Measurements from ENCODE around the gene SYT13.
"Not testable (repeated sequence)": the region's sequence is repeated elsewhere in the genome, so short reads cannot be mapped to it uniquely, and the experiment has no call there.

The SYT13 gene

GRCh38 chr11:45298718-45299117 lies 12.6 kb upstream of the SYT13 start:
- Mint-ChIP-seq H3K27me3 (peaks cover 8% of the 10 kb centered on the region), H3K27ac (no peak overlapping the region), H3K9me3 (no peaks in the 10 kb centered on the region), H3K4me1 (peaks cover 13% of the 10 kb centered on the region), H3K36me3 (no peaks in the 10 kb centered on the region), H3K4me3 (no peak overlapping the region)
- DNase-seq (ENCODE audit: low spot score in 2 of 2) = peak in 1 of 2 donors; percentile 18
- ATAC-seq (ENCODE audit: low read depth) = peak; percentile 83

GRCh38 chr11:45296075-45296474 lies 9.9 kb upstream of the SYT13 start:
- no peaks in the 10 kb centered on the region for H3K9me3 Mint-ChIP-seq
- no peak overlapping the region for H3K4me3 Mint-ChIP-seq
- H3K36me3 Mint-ChIP-seq = no peaks in the 10 kb centered on the region
- peaks cover 5% of the 10 kb centered on the region for H3K4me1 Mint-ChIP-seq
- DNase-seq (ENCODE audit: low spot score in 2 of 2) (no peak), ATAC-seq (ENCODE audit: low read depth) (no peak)
- H3K27me3 Mint-ChIP-seq = peaks cover 10% of the 10 kb centered on the region
- no peak overlapping the region for H3K27ac Mint-ChIP-seq

- H3K36me3 Mint-ChIP-seq = no peaks in the 10 kb centered on the region
Measured at GRCh38 chr11:45294499-45294898, 8.4 kb upstream of the SYT13 start.

GRCh38 chr11:45293566-45294192 lies 7.5 kb upstream of the SYT13 start:
- H3K27ac Mint-ChIP-seq, H3K9me3 Mint-ChIP-seq, H3K36me3 Mint-ChIP-seq, H3K4me3 Mint-ChIP-seq, H3K4me1 Mint-ChIP-seq: not testable (repeated sequence)
- peaks cover 17% of the 10 kb centered on the region for H3K27me3 Mint-ChIP-seq
- peak; percentile 89 for ATAC-seq (ENCODE audit: low read depth)
- peak; percentile 43 for DNase-seq (ENCODE audit: low spot score in 2 of 2)

More at GRCh38 chr11:45294499-45294898, 8.4 kb upstream of the SYT13 start:
- Mint-ChIP-seq H3K27me3 (peaks cover 15% of the 10 kb centered on the region), H3K4me1 (peaks cover 5% of the 10 kb centered on the region), H3K4me3 (no peak overlapping the region), H3K9me3 (no peaks in the 10 kb centered on the region), H3K27ac (no peak overlapping the region)
- DNase-seq (ENCODE audit: low spot score in 2 of 2) = no peak
- ATAC-seq (ENCODE audit: low read depth) = no peak

- ATAC-seq (ENCODE audit: low read depth) = no peak
- Mint-ChIP-seq H3K27me3 (peaks cover 27% of the 10 kb centered on the region), H3K4me3 (no peak overlapping the region), H3K36me3 (no peaks in the 10 kb centered on the region), H3K27ac (no peak overlapping the region), H3K9me3 (no peaks in the 10 kb centered on the region), H3K4me1 (no peaks in the 10 kb centered on the region)
- DNase-seq (ENCODE audit: low spot score in 2 of 2) = no peak
Measured at GRCh38 chr11:45290586-45290985, 4.4 kb upstream of the SYT13 start.

- Mint-ChIP-seq H3K9me3 (no peaks in the 10 kb centered on the region), H3K36me3 (no peaks in the 10 kb centered on the region), H3K27ac (no peak overlapping the region), H3K4me1 (no peaks in the 10 kb centered on the region), H3K4me3 (no peak overlapping the region), H3K27me3 (peaks cover 29% of the 10 kb centered on the region)
- ATAC-seq (ENCODE audit: low read depth) (no peak), DNase-seq (ENCODE audit: low spot score in 2 of 2) (no peak)
Measured at GRCh38 chr11:45289369-45289768, 3.2 kb upstream of the SYT13 start.

- Mint-ChIP-seq H3K4me3 (no peak overlapping the region), H3K27ac (no peak overlapping the region), H3K36me3 (no peaks in the 10 kb centered on the region), H3K27me3 (peaks cover 26% of the 10 kb centered on the region), H3K4me1 (no peaks in the 10 kb centered on the region), H3K9me3 (no peaks in the 10 kb centered on the region)
- ATAC-seq (ENCODE audit: low read depth) (no peak), DNase-seq (ENCODE audit: low spot score in 2 of 2) (no peak)
Measured at GRCh38 chr11:45288339-45288738, 2.2 kb upstream of the SYT13 start.

- no peak overlapping the region for H3K27ac Mint-ChIP-seq
- DNase-seq (ENCODE audit: low spot score in 2 of 2) = no peak
Measured at GRCh38 chr11:45287316-45287903, 1.3 kb upstream of the SYT13 start.

GRCh38 chr11:45285250-45285828 lies 802 bp downstream of the SYT13 start:
- no peak for DNase-seq (ENCODE audit: low spot score in 2 of 2)
- Mint-ChIP-seq H3K9me3 (no peaks in the 10 kb centered on the region), H3K36me3 (no peaks in the 10 kb centered on the region), H3K4me3 (no peak overlapping the region), H3K27me3 (peaks cover 31% of the 10 kb centered on the region), H3K4me1 (no peaks in the 10 kb centered on the region), H3K27ac (no peak overlapping the region)
- no peak for ATAC-seq (ENCODE audit: low read depth)

More at GRCh38 chr11:45287316-45287903, 1.3 kb upstream of the SYT13 start:
- no peaks in the 10 kb centered on the region for H3K4me1 Mint-ChIP-seq
- no peak overlapping the region for H3K4me3 Mint-ChIP-seq
- H3K9me3 Mint-ChIP-seq = no peaks in the 10 kb centered on the region
- H3K27me3 Mint-ChIP-seq = peaks cover 27% of the 10 kb centered on the region
- no peaks in the 10 kb centered on the region for H3K36me3 Mint-ChIP-seq
- ATAC-seq (ENCODE audit: low read depth) = no peak

- no peak overlapping the region for H3K27ac Mint-ChIP-seq
- DNase-seq (ENCODE audit: low spot score in 2 of 2) (no peak), ATAC-seq (ENCODE audit: low read depth) (no peak)
- H3K4me1 Mint-ChIP-seq = no peaks in the 10 kb centered on the region
- peaks cover 25% of the 10 kb centered on the region for H3K27me3 Mint-ChIP-seq
- H3K9me3 Mint-ChIP-seq = peaks cover 5% of the 10 kb centered on the region
- no peak overlapping the region for H3K4me3 Mint-ChIP-seq
- H3K36me3 Mint-ChIP-seq = peaks cover 4% of the 10 kb centered on the region
Measured at GRCh38 chr11:45282081-45282480, 4.1 kb downstream of the SYT13 start.

GRCh38 chr11:45280449-45280848 lies 5.7 kb downstream of the SYT13 start:
- Mint-ChIP-seq H3K4me3 (no peak overlapping the region), H3K4me1 (no peaks in the 10 kb centered on the region), H3K9me3 (peaks cover 6% of the 10 kb centered on the region), H3K27ac (no peak overlapping the region), H3K27me3 (peaks cover 21% of the 10 kb centered on the region), H3K36me3 (peaks cover 4% of the 10 kb centered on the region)
- no peak for DNase-seq (ENCODE audit: low spot score in 2 of 2)
- no peak for ATAC-seq (ENCODE audit: low read depth)

- DNase-seq (ENCODE audit: low spot score in 2 of 2) (no peak), ATAC-seq (ENCODE audit: low read depth) (no peak)
- peaks cover 24% of the 10 kb centered on the region for H3K27me3 Mint-ChIP-seq
- H3K4me3 Mint-ChIP-seq = no peak overlapping the region
- H3K9me3 Mint-ChIP-seq = peaks cover 6% of the 10 kb centered on the region
- H3K4me1 Mint-ChIP-seq = no peaks in the 10 kb centered on the region
- no peak overlapping the region for H3K27ac Mint-ChIP-seq
- H3K36me3 Mint-ChIP-seq = peaks cover 4% of the 10 kb centered on the region
Measured at GRCh38 chr11:45279645-45280044, 6.5 kb downstream of the SYT13 start.

GRCh38 chr11:45278714-45279113 lies 7.4 kb downstream of the SYT13 start:
- no peak overlapping the region for H3K4me3 Mint-ChIP-seq
- DNase-seq (ENCODE audit: low spot score in 2 of 2) = no peak
- H3K4me1 Mint-ChIP-seq = no peaks in the 10 kb centered on the region
- H3K9me3 Mint-ChIP-seq = peaks cover 6% of the 10 kb centered on the region
- H3K36me3 Mint-ChIP-seq = peaks cover 4% of the 10 kb centered on the region
- H3K27me3 Mint-ChIP-seq = peaks cover 28% of the 10 kb centered on the region
- H3K27ac Mint-ChIP-seq = no peak overlapping the region
- ATAC-seq (ENCODE audit: low read depth) = no peak

- no peaks in the 10 kb centered on the region for H3K4me1 Mint-ChIP-seq
- no peak overlapping the region for H3K27ac Mint-ChIP-seq
- ATAC-seq (ENCODE audit: low read depth) (no peak), DNase-seq (ENCODE audit: low spot score in 2 of 2) (no peak)
- no peak overlapping the region for H3K4me3 Mint-ChIP-seq
- peaks cover 30% of the 10 kb centered on the region for H3K27me3 Mint-ChIP-seq
- H3K36me3 Mint-ChIP-seq = peaks cover 4% of the 10 kb centered on the region
- H3K9me3 Mint-ChIP-seq = peaks cover 10% of the 10 kb centered on the region
Measured at GRCh38 chr11:45275828-45276227, 10.3 kb downstream of the SYT13 start.

GRCh38 chr11:45274206-45274605 lies 11.9 kb downstream of the SYT13 start:
- H3K27me3 Mint-ChIP-seq = peaks cover 27% of the 10 kb centered on the region
- no peak for ATAC-seq (ENCODE audit: low read depth)

More at GRCh38 chr11:45274206-45274605, 11.9 kb downstream of the SYT13 start:
- DNase-seq (ENCODE audit: low spot score in 2 of 2) = no peak
- Mint-ChIP-seq H3K36me3 (no peaks in the 10 kb centered on the region), H3K4me3 (no peak overlapping the region), H3K9me3 (peaks cover 5% of the 10 kb centered on the region), H3K27ac (no peak overlapping the region), H3K4me1 (no peaks in the 10 kb centered on the region)
